Endothelial cell of umbilical vein (primary cell): Measurements from ENCODE around the gene G3BP2. TPM values are rescaled to one million over a fixed set of nuclear protein-coding genes. Genes with fewer than 3 reads are reported as not detected.

ENCODE experiments used
- BruUV-seq: library from RNA; stranded (reverse); fragments of 400-500 nt; replicated peaks from 2 replicates; lab custom pipeline; 2021; lab: Mats Ljungman, UMichigan
- CTCF ChIA-PET: fragments of 300-600, 350-600 bp; sonication (Branson Sonifier 250); formaldehyde crosslinking; loops from one replicate; lab custom pipeline; 2021; ENCODE audit warnings: antibody characterized with exemption, inconsistent platforms; lab: Charles Lee
- POLR2A ChIA-PET: fragments of 300-600, 350-600 bp; sonication (Branson Sonifier 250); formaldehyde crosslinking; loops from one replicate; lab custom pipeline; 2021; ENCODE audit warnings: antibody characterized with exemption, inconsistent platforms; lab: Charles Lee
- DNase-seq: peaks from one replicate; pipeline ENCODE4 v3.0.0-alpha.2; 2011; ENCODE audit warnings: low read depth, low spot score
- FAIRE-seq: peaks from 2 replicates; lab custom pipeline; 2011; peaks lifted over from hg19 to GRCh38; lab: Jason Lieb, UNC
- H2AFZ ChIP-seq: 2 replicates; pipeline ENCODE4 v1.6.0; 2012; ENCODE audit warnings: low read depth, low read length, control low read depth, inconsistent platforms
- H3K27ac ChIP-seq: 2 replicates; pipeline ENCODE4 v1.5.1; 2011; ENCODE audit warnings: low read depth, mild to moderate bottlenecking, control low read depth, low read length, moderate library complexity; ENCODE audit not compliant: insufficient read depth
- H3K27me3 ChIP-seq, 2 experiments: 2 replicates each; pipeline versions ENCODE4 v1.6.0 to v1.6.1; 2011; ENCODE audit warnings: low read length in 2 of 2, mixed read lengths in 1 of 2; ENCODE audit not compliant: control insufficient read depth in 2 of 2, insufficient read depth in 2 of 2
- H3K36me3 ChIP-seq, 2 experiments: 2 replicates in 1 of 2; 3 replicates in 1 of 2; pipeline ENCODE4 v1.5.1; 2011; ENCODE audit warnings: low read length in 2 of 2, mild to moderate bottlenecking in 1 of 2, moderate library complexity in 1 of 2; ENCODE audit not compliant: control insufficient read depth in 2 of 2, insufficient read depth in 2 of 2; ENCODE audit errors: extremely low read depth in 1 of 2
- H3K4me1 ChIP-seq: 3 replicates; pipeline ENCODE4 v1.5.1; 2011; ENCODE audit warnings: mild to moderate bottlenecking, low read length; ENCODE audit not compliant: control insufficient read depth, insufficient read depth; ENCODE audit errors: extremely low read depth
- H3K4me2 ChIP-seq: 2 replicates; pipeline ENCODE4 v1.6.1; 2011; ENCODE audit warnings: low read length, control low read depth, mixed read lengths; ENCODE audit not compliant: insufficient read depth
- H3K4me3 ChIP-seq, 3 experiments: fragments of 200-600 bp in 1 of 3; sonication (generic), shearing (Covaris generic) in 1 of 3; replicated peaks in 1 of 3; 2 replicates each; pipeline ENCODE4 v1.5.1; 2011 to 2016; ENCODE audit warnings: control low read depth in 3 of 3, low read length in 3 of 3, mild to moderate bottlenecking in 2 of 3, inconsistent platforms in 1 of 3, low read depth in 1 of 3, moderate library complexity in 1 of 3; ENCODE audit not compliant: insufficient read depth in 1 of 3
- H3K79me2 ChIP-seq: 2 replicates; pipeline ENCODE4 v1.6.0; 2012; ENCODE audit warnings: low read length, inconsistent platforms; ENCODE audit not compliant: control insufficient read depth, insufficient read depth
- H3K9ac ChIP-seq: replicated peaks from 2 replicates; pipeline ENCODE3; 2011; ENCODE audit warnings: low read length, control low read depth; ENCODE audit not compliant: insufficient read depth; ENCODE audit errors: extremely low read depth
- H3K9me1 ChIP-seq: replicated peaks from 3 replicates; pipeline ENCODE4 v1.6.0; 2011; ENCODE audit warnings: mild to moderate bottlenecking, low read length; ENCODE audit not compliant: control insufficient read depth, insufficient read depth; ENCODE audit errors: extremely low read depth
- H3K9me3 ChIP-seq: replicated peaks from 2 replicates; pipeline ENCODE4 v1.5.1; 2012; ENCODE audit warnings: low read length, inconsistent platforms; ENCODE audit not compliant: control insufficient read depth, insufficient read depth
- H4K20me1 ChIP-seq: replicated peaks from 2 replicates; pipeline ENCODE3; 2011; ENCODE audit warnings: mild to moderate bottlenecking, low read length; ENCODE audit not compliant: control insufficient read depth, insufficient read depth; ENCODE audit errors: extremely low read depth
- CTCF ChIP-seq, 2 donors: IDR thresholded peaks; 1 replicate in 1 of 2; 2 replicates in 1 of 2; pipeline ENCODE4 v1.5.1; 2011; ENCODE audit warnings: low read length in 2 of 2, mild to moderate bottlenecking in 2 of 2, moderate library complexity in 2 of 2, control low read depth in 1 of 2, inconsistent platforms in 1 of 2, low read depth in 1 of 2; ENCODE audit not compliant: insufficient read depth in 1 of 2; ENCODE audit errors: extremely low read depth in 1 of 2
- EZH2 ChIP-seq: IDR thresholded peaks from 2 replicates; pipeline ENCODE4 v1.6.1; 2012; ENCODE audit warnings: borderline replicate concordance, low read depth, mild to moderate bottlenecking, moderate library complexity, low read length, inconsistent platforms; ENCODE audit not compliant: severe bottlenecking
- FOS ChIP-seq: IDR thresholded peaks from 2 replicates; pipeline ENCODE4 v1.6.1; 2011; ENCODE audit warnings: mild to moderate bottlenecking, low read length, moderate library complexity, borderline replicate concordance; ENCODE audit not compliant: insufficient read depth
- GATA2 ChIP-seq: IDR thresholded peaks from 2 replicates; pipeline ENCODE4 v1.7.0; 2011; ENCODE audit warnings: low read depth, mild to moderate bottlenecking, moderate library complexity, mixed read lengths, low read length; ENCODE audit not compliant: insufficient read length, insufficient read depth
- JUN ChIP-seq: IDR thresholded peaks from 2 replicates; pipeline ENCODE4 v1.6.1; 2011; ENCODE audit warnings: borderline replicate concordance, low read depth; ENCODE audit not compliant: insufficient read length, insufficient read depth
- MAX ChIP-seq: IDR thresholded peaks from 2 replicates; pipeline ENCODE4 v1.6.1; 2011; ENCODE audit not compliant: insufficient read depth, insufficient read length
- MYC ChIP-seq: IDR thresholded peaks from one replicate; pipeline ENCODE4 v1.6.1; 2011; ENCODE audit warnings: mild to moderate bottlenecking, low read depth, low read length
- POLR2A ChIP-seq: IDR thresholded peaks from 2 replicates; pipeline ENCODE4 v1.6.1; 2012; ENCODE audit warnings: low read depth, mild to moderate bottlenecking, control low read depth, low read length
- POLR2AphosphoS5 ChIP-seq: IDR thresholded peaks from 2 replicates; pipeline ENCODE4 v1.6.1; 2012; ENCODE audit warnings: low read depth, mild to moderate bottlenecking, control low read depth, low read length, moderate library complexity; ENCODE audit not compliant: insufficient read depth
- dilution Hi-C: fragments of 300-500 bp; cut with MboI; formaldehyde crosslinking; loops from one replicate; pipeline ENCODE4 v1.15.0; 2019; ENCODE audit warnings: low sequenced_read_pairs; ENCODE audit not compliant: extremely low pct_ligation_motif_present
- intact Hi-C: fragments of 100-400 bp; cut with micrococcal nuclease; formaldehyde crosslinking; loops from one replicate; pipeline ENCODE4 v1.10.0; 2022
- polyA plus RNA-seq, 4 experiments: library from polyadenylated mRNA; depleted of rRNA in 3 of 4; stranded (reverse) in 3 of 4; unstranded in 1 of 4; fragments of >200 nt; gene quantifications; 2 replicates each; pipeline versions ENCODE4 v1.2.1 to v1.2.3, GENCODE V29; 2011 to 2012; ENCODE audit warnings: missing spikeins in 1 of 4
- total RNA-seq: library from RNA; stranded (reverse); gene quantifications from 2 replicates; pipeline ENCODE4 v1.2.3, GENCODE V29; 2021

Gene G3BP2
- total and polyA plus RNA-seq, 2 donors (not counting 3 experiments of a cell fraction or from before 2014, with no cell fraction given) = 61.1 to 180 TPM

- Histone ChIP-seq H3K4me3 (no peak overlapping the region), H4K20me1 (no peaks in the 10 kb centered on the region), H3K79me2 (no peaks in the 10 kb centered on the region), H3K9me3 (no peaks in the 10 kb centered on the region), H2AFZ (no peak overlapping the region), H3K4me2 (no peak overlapping the region), H3K9me1 (no peaks in the 10 kb centered on the region), H3K36me3 (no peaks in the 10 kb centered on the region), H3K27me3 (no peaks in the 10 kb centered on the region), H3K9ac (no peak overlapping the region), H3K4me1 (no peaks in the 10 kb centered on the region), H3K27ac (no peak overlapping the region)
- dilution Hi-C loops (no loop called here), intact Hi-C loops (no loop called here)
- FAIRE-seq (no peak), DNase-seq (no peak)
- no TSS peak for BruUV-seq
- TF ChIP-seq MAX (no peak), POLR2AphosphoS5 (no peak), GATA2 (no peak), MYC (no peak), CTCF (IDR thresholded peaks at IDR 0.05; ENCODE audit: extremely low read depth in 1 of 2, insufficient read depth in 1 of 2, low read depth in 1 of 2, low read length in 2 of 2) (no peak), JUN (no peak), EZH2 (no peak), POLR2A (no peak), FOS (no peak)
- ChIA-PET CTCF (interaction anchor here (1.2 kb wide), 1 partner anchor 12 kb away, joined by 3 read pairs; no protein-coding TSS in a partner anchor), POLR2A (no interaction called here)
Observed at GRCh38 chr4:75596061-75596460, 77.2 kb downstream of the G3BP2 start.
